Gastrocnemius medialis (tissue), 4 donors: ENCODE measurements around the gene ADGRL3.

Experiments
- POLR2A ChIP-seq, 2 donors: fragments of 450-650 bp; IDR thresholded peaks; one replicate each; pipeline ENCODE4 v1.6.1; 2017; ENCODE audit warnings: antibody characterized with exemption in 2 of 2, mild to moderate bottlenecking in 2 of 2, moderate library complexity in 2 of 2
- TF ChIP-seq, protein P1 (sequence below), 5 experiments: fragments of 450-650 bp in 3 of 5; fragments of 200-600 bp in 2 of 5; sonication (generic) in 2 of 5; IDR thresholded peaks in 4 of 5; conservative IDR thresholded peaks in 1 of 5; 1 replicate in 4 of 5; 2 replicates in 1 of 5; pipeline ENCODE4 v1.5.1; 2016 to 2019; ENCODE audit warnings: antibody characterized with exemption in 5 of 5, mild to moderate bottlenecking in 3 of 5, moderate library complexity in 3 of 5

GRCh38 chr4:61217222-61217621 is 17.1 kb downstream of the ADGRL3 start:
- TF ChIP-seq, protein P1, sequence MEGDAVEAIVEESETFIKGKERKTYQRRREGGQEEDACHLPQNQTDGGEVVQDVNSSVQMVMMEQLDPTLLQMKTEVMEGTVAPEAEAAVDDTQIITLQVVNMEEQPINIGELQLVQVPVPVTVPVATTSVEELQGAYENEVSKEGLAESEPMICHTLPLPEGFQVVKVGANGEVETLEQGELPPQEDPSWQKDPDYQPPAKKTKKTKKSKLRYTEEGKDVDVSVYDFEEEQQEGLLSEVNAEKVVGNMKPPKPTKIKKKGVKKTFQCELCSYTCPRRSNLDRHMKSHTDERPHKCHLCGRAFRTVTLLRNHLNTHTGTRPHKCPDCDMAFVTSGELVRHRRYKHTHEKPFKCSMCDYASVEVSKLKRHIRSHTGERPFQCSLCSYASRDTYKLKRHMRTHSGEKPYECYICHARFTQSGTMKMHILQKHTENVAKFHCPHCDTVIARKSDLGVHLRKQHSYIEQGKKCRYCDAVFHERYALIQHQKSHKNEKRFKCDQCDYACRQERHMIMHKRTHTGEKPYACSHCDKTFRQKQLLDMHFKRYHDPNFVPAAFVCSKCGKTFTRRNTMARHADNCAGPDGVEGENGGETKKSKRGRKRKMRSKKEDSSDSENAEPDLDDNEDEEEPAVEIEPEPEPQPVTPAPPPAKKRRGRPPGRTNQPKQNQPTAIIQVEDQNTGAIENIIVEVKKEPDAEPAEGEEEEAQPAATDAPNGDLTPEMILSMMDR (IDR thresholded peaks at IDR 0.05 in 4 of 5, conservative IDR thresholded peaks at IDR 0.05 in 1 of 5) = no peak
- no peak for TF ChIP-seq POLR2A (IDR thresholded peaks at IDR 0.05)
